RPMI7951 (cell line): ENCODE data around the gene CCDC136. TPM values are rescaled to one million over a fixed set of nuclear protein-coding genes. Genes with fewer than 3 reads are reported as not detected.
A peak's percentile ranks its signal among the peaks of the same experiment; 100 is the strongest.

ENCODE experiments used
- DNase-seq: peaks from one replicate; pipeline ENCODE4 v3.0.0-alpha.2; 2012; ENCODE audit warnings: low read depth
- total RNA-seq: library from RNA; depleted of rRNA; stranded (reverse); fragments of >200 nt; shearing (Covaris generic); gene quantifications from 2 replicates; pipeline ENCODE4 v1.2.3, GENCODE V29; 2014; rRNA removed

The CCDC136 gene
- total RNA-seq, 1 experiment from 2014 or later = 3.8 TPM

DNA sequence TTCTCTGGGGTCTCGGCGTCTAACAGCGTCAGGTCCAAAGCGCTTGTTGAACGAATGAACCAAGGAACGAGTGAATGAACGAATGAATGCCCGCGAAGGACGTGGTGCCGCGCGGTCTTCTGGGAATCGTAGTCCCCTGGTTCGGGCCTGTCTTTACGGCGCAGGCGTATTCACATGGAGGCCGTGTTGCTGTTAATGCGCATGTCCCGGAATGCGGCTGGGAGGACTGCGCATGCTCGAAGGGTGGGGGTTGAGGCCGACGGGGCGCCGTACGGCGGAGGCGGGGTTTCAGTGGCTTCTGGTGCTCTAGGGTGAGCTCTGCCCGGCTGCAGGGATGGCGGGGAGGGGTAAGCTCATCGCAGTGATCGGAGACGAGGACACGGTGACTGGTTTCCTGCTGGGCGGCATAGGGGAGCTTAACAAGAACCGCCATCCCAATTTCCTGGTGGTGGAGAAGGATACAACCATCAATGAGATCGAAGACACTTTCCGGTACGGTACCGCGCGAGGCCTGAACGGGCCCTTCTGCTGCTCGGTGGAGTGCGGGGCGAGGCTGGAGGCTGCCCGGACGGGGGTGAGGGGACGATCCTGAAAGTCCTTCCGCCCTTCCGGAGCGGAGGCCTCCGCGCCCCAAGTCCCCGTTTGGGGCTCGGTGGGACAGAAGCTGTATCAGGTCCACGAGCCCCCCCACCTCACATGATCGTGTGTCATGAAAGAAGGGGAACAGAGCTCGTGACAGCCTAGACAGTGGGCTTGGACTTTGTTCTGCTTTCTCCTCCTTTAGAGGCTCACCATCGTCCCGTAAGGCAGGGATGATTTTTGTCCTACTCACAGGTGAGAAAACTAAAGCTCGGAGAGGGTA lies 71.0 kb downstream of the CCDC136 start, which contains the start of gene ATP6V1F:
TSS of gene ATP6V1F (plus strand) at position 286 of the 862 bp plus-strand sequence. CDS start at position 335, 49 bp downstream.
- peak; percentile 94 for DNase-seq

DNA sequence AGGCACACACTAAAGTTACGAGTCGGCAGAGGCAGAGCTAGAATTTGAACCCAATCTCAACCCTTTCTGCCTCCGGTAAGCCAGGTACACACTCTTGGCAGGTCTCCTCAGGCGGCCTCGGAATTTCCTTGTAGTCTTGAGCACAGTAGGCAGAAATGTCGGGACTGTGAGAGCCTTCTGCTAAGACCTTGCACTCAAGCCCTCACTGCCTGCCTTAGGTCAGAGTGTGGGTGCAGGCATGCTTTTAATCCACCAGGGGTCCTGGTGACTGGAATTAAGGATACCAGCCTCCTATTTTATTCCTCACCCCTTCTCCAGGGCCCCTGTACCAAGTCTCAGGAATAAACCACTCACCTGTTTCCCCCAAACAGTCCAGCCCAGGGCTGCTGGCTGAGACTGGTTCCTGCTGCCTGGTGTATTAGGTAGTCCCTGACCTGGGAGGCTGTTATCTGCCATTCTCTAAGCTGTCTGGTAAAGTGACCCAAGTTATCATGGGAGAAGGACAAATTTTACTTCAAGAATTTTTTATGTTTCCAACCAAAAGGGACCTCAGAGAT lies 71.7 kb downstream of the CCDC136 start:
- peak; percentile 66 for DNase-seq

DNA sequence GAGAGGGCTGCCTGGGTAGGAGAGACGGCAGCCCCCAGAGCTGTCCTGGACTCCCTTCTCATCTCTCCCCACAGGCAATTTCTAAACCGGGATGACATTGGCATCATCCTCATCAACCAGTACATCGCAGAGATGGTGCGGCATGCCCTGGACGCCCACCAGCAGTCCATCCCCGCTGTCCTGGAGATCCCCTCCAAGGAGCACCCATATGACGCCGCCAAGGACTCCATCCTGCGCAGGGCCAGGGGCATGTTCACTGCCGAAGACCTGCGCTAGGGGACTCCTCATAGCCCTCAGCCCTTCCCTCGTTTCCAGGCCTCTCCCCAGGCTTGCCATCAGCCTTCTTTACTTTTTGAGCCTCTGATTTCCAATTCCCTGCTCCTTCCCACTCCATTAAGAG lies 73.5 kb downstream of the CCDC136 start:
- DNase-seq = no peak

DNA sequence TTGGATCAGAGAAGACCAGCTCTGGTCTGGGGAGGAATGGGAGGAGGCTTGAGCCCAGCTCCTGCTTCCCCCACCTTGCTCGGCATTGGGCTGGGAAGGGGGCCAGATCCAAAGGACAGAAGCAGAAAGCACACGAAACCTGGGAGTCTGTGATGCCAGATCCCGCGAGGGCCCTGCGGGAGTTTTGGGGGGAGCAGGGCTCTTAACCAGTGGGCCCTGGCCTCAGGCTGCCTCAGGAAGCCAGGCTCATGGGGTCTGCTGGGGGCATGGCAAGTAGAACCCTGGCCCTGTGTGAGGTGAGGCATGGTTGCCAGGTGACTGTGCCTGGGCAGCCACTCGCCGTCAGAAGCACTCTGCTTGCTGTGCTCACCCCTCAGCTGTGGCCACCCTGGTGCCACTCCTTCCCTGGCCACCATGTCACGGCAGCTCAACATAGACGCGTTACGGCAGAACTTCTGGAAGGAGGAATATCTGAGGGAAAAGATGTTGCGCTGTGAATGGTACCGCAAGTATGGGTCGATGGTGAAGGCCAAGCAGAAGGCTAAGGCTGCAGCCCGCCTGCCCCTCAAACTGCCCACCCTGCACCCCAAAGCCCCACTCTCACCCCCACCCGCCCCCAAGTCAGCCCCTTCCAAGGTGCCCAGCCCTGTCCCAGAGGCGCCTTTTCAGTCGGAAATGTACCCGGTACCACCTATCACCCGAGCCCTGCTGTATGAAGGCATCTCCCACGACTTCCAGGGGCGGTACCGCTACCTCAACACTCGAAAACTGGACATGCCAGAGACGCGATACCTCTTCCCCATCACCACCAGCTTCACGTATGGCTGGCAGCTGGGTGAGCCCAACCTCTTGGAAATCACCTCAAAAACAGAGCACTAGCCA lies 74.5 kb downstream of the CCDC136 start:
- DNase-seq = no peak

DNA sequence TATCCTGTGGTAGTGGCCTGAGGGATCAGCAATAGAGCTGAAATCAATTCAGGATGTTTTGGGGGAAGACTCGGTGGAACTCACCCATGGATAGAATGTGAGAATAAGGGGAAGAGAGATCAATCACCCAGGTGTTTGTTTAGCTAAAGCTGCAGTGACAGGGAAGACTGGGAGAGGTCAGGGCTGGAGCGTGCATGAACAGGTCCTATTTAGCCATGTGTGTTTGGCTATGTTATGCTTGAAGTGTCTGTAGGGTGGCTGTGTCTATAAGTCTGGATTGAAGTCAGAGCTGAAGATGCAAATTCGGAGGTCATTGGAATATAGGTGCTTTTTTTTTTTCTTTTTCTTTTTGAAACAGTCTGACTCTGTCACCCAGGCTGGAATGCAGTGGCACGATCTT lies 75.5 kb downstream of the CCDC136 start:
- DNase-seq = no peak

DNA sequence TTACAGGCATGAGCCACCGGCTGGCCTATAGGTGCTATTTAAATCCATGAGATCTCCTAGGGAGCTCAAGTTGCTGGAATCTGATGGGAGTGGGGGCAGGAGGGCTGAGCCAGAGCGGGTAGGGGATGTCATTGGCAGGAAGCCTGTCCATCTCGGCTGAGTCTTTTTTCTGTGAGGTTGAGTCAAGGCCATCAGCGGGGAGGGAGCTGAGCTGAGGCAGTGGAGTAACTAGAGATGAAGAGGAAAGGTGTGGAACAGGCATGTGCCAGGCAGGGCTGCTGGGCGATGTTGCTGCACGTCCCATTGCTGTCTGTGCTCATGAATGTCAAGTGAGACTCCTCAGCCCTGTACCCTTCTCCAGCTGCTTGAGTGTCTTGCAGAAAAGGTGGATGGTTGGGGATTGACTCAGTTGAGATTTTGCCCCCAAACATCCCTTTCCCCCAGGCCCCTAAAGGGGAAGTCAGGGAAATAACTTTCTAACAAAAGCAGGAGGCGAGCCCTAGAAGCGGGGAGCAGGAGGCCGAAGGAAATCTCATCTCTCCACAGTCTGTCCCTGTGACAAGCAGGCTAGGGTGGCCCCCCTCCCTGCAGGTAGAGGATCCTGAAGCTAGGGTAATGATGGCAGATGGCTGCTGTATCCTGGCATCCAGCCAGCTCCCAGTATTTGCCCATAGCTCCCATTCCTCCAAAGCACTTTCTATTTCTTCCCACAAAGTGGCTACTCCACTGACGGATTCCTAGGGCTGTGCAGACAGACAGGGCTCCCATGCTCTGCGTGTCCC lies 76.3 kb downstream of the CCDC136 start:
- no peak for DNase-seq

DNA sequence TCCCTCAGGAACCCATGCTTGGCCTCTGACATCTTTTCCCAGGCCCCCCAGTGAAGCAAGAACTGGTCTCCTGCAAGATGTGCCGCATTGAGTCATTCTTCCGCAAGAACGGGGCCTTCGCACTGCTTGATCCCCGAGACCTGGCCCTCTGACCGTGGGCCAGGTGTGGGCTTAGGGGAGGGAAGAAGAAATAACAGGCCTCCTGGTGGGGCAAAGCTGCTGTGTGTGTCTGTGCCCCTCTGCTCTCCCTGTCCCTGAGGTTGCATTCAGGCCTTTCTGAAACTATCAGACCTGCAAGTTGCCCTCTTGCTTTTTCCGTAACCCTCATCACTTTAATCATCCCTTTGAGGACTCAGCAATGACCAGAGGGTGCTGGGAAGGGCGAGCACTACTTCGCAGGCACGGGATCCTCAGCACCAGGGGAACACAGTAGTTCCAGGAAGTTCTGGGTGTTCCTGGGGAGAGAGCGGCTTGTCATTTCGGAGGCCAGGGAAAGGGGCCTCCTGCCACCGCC lies 76.9 kb downstream of the CCDC136 start:
- DNase-seq = no peak

DNA sequence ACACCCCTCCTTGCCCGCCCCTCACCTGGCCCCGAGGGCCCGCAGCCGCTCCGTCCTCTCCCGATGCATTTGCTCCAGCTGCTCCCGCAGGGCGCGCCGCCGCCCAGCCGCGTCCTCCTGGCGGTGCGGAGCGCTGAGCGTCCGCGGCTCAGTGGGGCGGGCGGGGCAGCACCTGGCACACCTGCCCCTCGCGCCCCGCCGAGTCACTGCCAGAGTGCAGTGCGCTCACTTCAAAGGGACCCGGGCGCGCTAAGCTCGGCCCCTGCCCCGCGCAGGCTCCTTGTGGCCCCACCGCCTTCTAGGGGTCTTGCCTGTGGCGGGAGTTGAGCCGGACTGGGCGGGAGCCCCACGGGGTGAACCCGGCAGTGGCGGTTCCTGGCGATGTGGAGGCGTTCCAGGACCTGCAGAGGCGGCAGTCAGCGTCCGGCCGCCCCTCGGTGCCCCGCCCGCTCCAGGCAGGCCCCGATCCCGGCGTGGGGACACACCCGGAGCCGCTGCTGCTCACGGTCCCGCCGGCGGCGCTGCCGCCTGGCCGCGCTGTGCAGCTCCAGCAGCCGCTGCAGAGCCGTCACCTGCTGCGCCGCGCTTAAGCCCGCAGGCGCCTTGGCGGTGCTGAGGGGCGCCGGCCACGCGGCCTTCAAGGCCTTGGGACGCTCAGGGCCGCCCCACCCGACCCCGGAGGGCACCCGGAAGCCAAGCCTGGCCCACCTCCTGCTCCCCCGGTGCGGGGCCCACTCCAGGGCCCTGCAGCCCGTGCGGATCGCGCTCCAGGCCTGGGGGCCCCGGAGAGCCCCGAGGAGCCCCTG lies 77.6 kb downstream of the CCDC136 start:
- DNase-seq = peak; percentile 35

DNA sequence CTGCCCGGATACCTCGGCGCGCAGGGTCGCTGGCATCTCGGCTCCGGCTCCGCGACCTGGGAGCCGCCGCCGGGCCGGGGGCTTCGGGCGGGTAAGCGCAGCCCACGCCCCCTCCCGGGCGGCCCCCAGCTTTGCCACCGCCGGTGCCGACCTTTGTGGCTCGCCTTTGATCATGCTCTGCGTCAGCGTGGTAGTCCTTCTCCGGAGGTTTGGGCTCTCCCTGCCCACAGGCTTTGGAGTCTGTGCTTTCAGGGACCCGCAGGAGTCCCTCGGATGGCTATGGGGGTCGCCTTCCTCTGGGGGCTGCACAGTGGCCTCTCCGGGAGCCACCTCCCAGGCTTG lies 78.1 kb downstream of the CCDC136 start:
- no peak for DNase-seq

DNA sequence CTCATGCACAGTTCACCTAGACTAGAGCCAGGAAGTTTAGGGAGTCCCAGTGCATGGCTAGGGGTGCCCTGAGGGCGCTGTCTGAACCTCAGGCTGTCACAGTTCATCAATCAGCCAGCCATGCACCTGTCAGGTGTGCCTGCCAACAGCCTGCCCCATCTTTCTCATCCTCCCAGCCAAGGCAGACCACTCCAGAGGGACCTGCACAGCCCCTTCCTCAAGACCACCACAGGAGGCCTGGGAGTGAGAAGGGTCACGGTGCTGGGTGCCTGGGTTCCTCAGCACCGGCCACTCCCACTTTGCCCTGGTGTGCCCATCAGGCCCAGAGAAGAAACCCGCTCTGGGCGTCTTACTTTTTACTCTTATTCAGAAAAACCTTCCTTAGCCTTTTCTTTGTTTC lies 79.3 kb downstream of the CCDC136 start:
- no peak for DNase-seq

Other genes with a start within 250 kb of the CCDC136 start
- gene GARIN1A, start 119.7 kb upstream of the CCDC136 start, total RNA-seq = 0.10 and 0.48 TPM in 2 replicates
- 513 and 575 TPM in 2 replicates for gene CALU, start 52.6 kb upstream of the CCDC136 start, total RNA-seq
- not detected in 2 replicates for gene OPN1SW, start 16.2 kb upstream of the CCDC136 start, total RNA-seq
- 6.7 and 11.2 TPM in 2 replicates for gene FLNC, start 38.4 kb downstream of the CCDC136 start, total RNA-seq
- gene ATP6V1F, start 70.9 kb downstream of the CCDC136 start, total RNA-seq = 234 TPM in 2 replicates
- under 0.01 TPM in 1 of 2 replicates, not detected in the other for gene KCP, start 118.7 kb downstream of the CCDC136 start, total RNA-seq
- gene IRF5, start 146.0 kb downstream of the CCDC136 start, total RNA-seq = not detected in 2 replicates